ENCODE data around the gene SMYD3. TPM values are rescaled to one million over a fixed set of nuclear protein-coding genes. Genes with fewer than 3 reads are reported as not detected.

The SMYD3 gene
- total and polyA plus RNA-seq, 9 donors = 10.8 to 24.0 (median 13.7) TPM

GRCh38 chr1:246306415-246307037 lies 200.6 kb downstream of the SMYD3 start:
- DNase-seq = no peak
- intact Hi-C loops (cut with DNase I) = no loop called here
- WGBS, 3 donors = 63 to 92% (median 64%) methylated on average over 3 of the region's 3 CpGs

GRCh38 chr1:246304484-246305259 lies 202.4 kb downstream of the SMYD3 start:
- H3K27ac ChIP-seq = no peak overlapping the region
- no peaks in the 10 kb centered on the region for H3K36me3 ChIP-seq
- 67 to 84% (median 71%) methylated on average over 5 of the region's 5 CpGs for whole genome bisulfite sequencing, 3 donors
- no peak for DNase-seq
- intact Hi-C loops (cut with DNase I) = no loop called here
- TF ChIP-seq CTCF (IDR thresholded peaks at IDR 0.05) (no peak), POLR2A (IDR thresholded peaks at IDR 0.05) (no peak), EP300 (IDR thresholded peaks at IDR 0.05) (no peak)
- no peaks in the 10 kb centered on the region for H3K9me3 ChIP-seq
- no peak overlapping the region for H3K4me3 ChIP-seq
- H3K4me1 ChIP-seq (ENCODE audit: insufficient read depth) = no peaks in the 10 kb centered on the region
- no peaks in the 10 kb centered on the region for H3K27me3 ChIP-seq

More at GRCh38 chr1:246306415-246307037, 200.6 kb downstream of the SMYD3 start:
- no peaks in the 10 kb centered on the region for H3K27me3 ChIP-seq
- H3K27ac ChIP-seq = no peak overlapping the region
- no peaks in the 10 kb centered on the region for H3K4me1 ChIP-seq (ENCODE audit: insufficient read depth)
- TF ChIP-seq POLR2A (IDR thresholded peaks at IDR 0.05) (no peak), EP300 (IDR thresholded peaks at IDR 0.05) (no peak)
- no peaks in the 10 kb centered on the region for H3K9me3 ChIP-seq
- no peak overlapping the region for H3K4me3 ChIP-seq
- H3K36me3 ChIP-seq = no peaks in the 10 kb centered on the region

GRCh38 chr1:246302711-246303317 lies 204.3 kb downstream of the SMYD3 start:
- no peak for DNase-seq
- H3K4me1 ChIP-seq (ENCODE audit: insufficient read depth) = no peaks in the 10 kb centered on the region
- H3K4me3 ChIP-seq = no peak overlapping the region
- no peaks in the 10 kb centered on the region for H3K27me3 ChIP-seq
- no peaks in the 10 kb centered on the region for H3K9me3 ChIP-seq
- H3K27ac ChIP-seq = no peak overlapping the region
- intact Hi-C loops (cut with DNase I) = no loop called here
- 95 to 97% (median 97%) methylated on average over 2 of the region's 2 CpGs for WGBS, 3 donors
- no peak for TF ChIP-seq EP300 (IDR thresholded peaks at IDR 0.05)
- no peaks in the 10 kb centered on the region for H3K36me3 ChIP-seq

- no peak for TF ChIP-seq CTCF (IDR thresholded peaks at IDR 0.05)
- TF ChIP-seq EP300 (IDR thresholded peaks at IDR 0.05) = no peak
- no peak for TF ChIP-seq POLR2A (IDR thresholded peaks at IDR 0.05)
- intact Hi-C loops (cut with DNase I) = no loop called here
- H3K27ac ChIP-seq = no peak overlapping the region
- no peaks in the 10 kb centered on the region for H3K9me3 ChIP-seq
- H3K4me3 ChIP-seq = no peak overlapping the region
- WGBS, 3 donors = 91 to 100% (median 94%) methylated on average over 1 of the region's 1 CpG
- no peaks in the 10 kb centered on the region for H3K4me1 ChIP-seq (ENCODE audit: insufficient read depth)
- no peaks in the 10 kb centered on the region for H3K27me3 ChIP-seq
- no peaks in the 10 kb centered on the region for H3K36me3 ChIP-seq
- DNase-seq = no peak
These were observed 204.8 kb downstream of the SMYD3 start for GRCh38 chr1:246302251-246302625.

GRCh38 chr1:246301553-246302250 lies 205.4 kb downstream of the SMYD3 start:
- no peaks in the 10 kb centered on the region for H3K4me1 ChIP-seq (ENCODE audit: insufficient read depth)
- DNase-seq = no peak
- intact Hi-C loops (cut with DNase I) = no loop called here
- H3K27ac ChIP-seq = no peak overlapping the region
- no peaks in the 10 kb centered on the region for H3K36me3 ChIP-seq
- WGBS, 3 donors = 74 to 88% (median 84%) methylated on average over 6 of the region's 6 CpGs
- no peak overlapping the region for H3K4me3 ChIP-seq
- no peaks in the 10 kb centered on the region for H3K9me3 ChIP-seq
- H3K27me3 ChIP-seq = no peaks in the 10 kb centered on the region
- TF ChIP-seq POLR2A (IDR thresholded peaks at IDR 0.05) (no peak), EP300 (IDR thresholded peaks at IDR 0.05) (no peak)
